WTC11 (cell line): ENCODE measurements around the gene VSIR. TPM values are rescaled to one million over a fixed set of nuclear protein-coding genes. Genes with fewer than 3 reads are reported as not detected.

Source experiments
- ATAC-seq: fragments of 200-7000 bp; cut with Tn5 transposase; 2 replicates; pipeline ENCODE4 v1.10.0; 2021; ENCODE audit warnings: mild to moderate bottlenecking, moderate library complexity
- CTCF ChIA-PET: fragments of 300-600 bp; sonication (Branson Sonifier 250); formaldehyde crosslinking; loops from one replicate; lab custom pipeline; 2021; ENCODE audit warnings: antibody characterized with exemption; lab: Charles Lee
- POLR2A ChIA-PET: fragments of 350-600 bp; sonication (Branson Sonifier 250); formaldehyde crosslinking; loops from one replicate; lab custom pipeline; 2021; ENCODE audit warnings: antibody characterized with exemption; lab: Charles Lee
- DNase-seq: peaks from one replicate; pipeline ENCODE4 v3.0.0; 2021; ENCODE audit warnings: low spot score
- H3K27ac Mint-ChIP-seq: 2 replicates; pipeline ENCODE4 v1.8.0; 2021; ENCODE audit warnings: mixed read lengths
- H3K27me3 Mint-ChIP-seq: 2 replicates; pipeline ENCODE4 v1.8.0; 2021; ENCODE audit warnings: low read depth, mild to moderate bottlenecking, moderate library complexity, mixed read lengths
- H3K36me3 Mint-ChIP-seq: 2 replicates; pipeline ENCODE4 v1.8.0; 2021; ENCODE audit warnings: mixed read lengths
- H3K4me1 Mint-ChIP-seq: 2 replicates; pipeline ENCODE4 v1.8.0; 2022; ENCODE audit warnings: mixed read lengths
- H3K4me3 Mint-ChIP-seq: 2 replicates; pipeline ENCODE4 v1.8.0; 2021; ENCODE audit warnings: mild to moderate bottlenecking, moderate library complexity, mixed read lengths
- H3K9me3 Mint-ChIP-seq: 2 replicates; pipeline ENCODE4 v1.8.0; 2021; ENCODE audit warnings: mixed read lengths
- ATF2 ChIP-seq: sonication (generic); formaldehyde crosslinking; IDR thresholded peaks from 2 replicates; pipeline ENCODE4 v1.8.1; 2022; ENCODE audit warnings: low read depth, missing genetic modification reagents, borderline replicate concordance
- CREM ChIP-seq: sonication (generic); formaldehyde crosslinking; IDR thresholded peaks from 2 replicates; pipeline ENCODE4 v1.8.1; 2022; ENCODE audit warnings: mild to moderate bottlenecking, missing genetic modification reagents, moderate library complexity
- EMX1 ChIP-seq: fragments of 250-450 bp; sonication (Bioruptor Pico); IDR thresholded peaks from 2 replicates; pipeline ENCODE4 v1.8.0; 2021; ENCODE audit warnings: mild to moderate bottlenecking
- ESRRA ChIP-seq: sonication (generic); formaldehyde crosslinking; IDR thresholded peaks from 2 replicates; pipeline ENCODE4 v1.8.1; 2022; ENCODE audit warnings: mild to moderate bottlenecking, missing genetic modification reagents, borderline replicate concordance
- ETV6 ChIP-seq: sonication (generic); formaldehyde crosslinking; IDR thresholded peaks from 2 replicates; pipeline ENCODE4 v1.8.1; 2022; ENCODE audit warnings: mild to moderate bottlenecking, missing genetic modification reagents
- GRHL2 ChIP-seq: fragments of 250-450 bp; sonication (Bioruptor Pico); IDR thresholded peaks from 2 replicates; pipeline ENCODE4 v1.8.0; 2022; ENCODE audit warnings: mild to moderate bottlenecking, moderate library complexity; ENCODE audit not compliant: insufficient replicate concordance, severe bottlenecking
- GTF2I ChIP-seq: fragments of 250-450 bp; sonication (Bioruptor Pico); conservative IDR thresholded peaks from 2 replicates; pipeline ENCODE4 v1.4.0; 2021; ENCODE audit warnings: mild to moderate bottlenecking
- IRF2 ChIP-seq: sonication (generic); formaldehyde crosslinking; IDR thresholded peaks from 2 replicates; pipeline ENCODE4 v1.8.0; 2022; ENCODE audit warnings: low read depth, missing genetic modification reagents, borderline replicate concordance
- MLX ChIP-seq: sonication (generic); formaldehyde crosslinking; IDR thresholded peaks from 2 replicates; pipeline ENCODE4 v1.8.1; 2023; ENCODE audit warnings: mild to moderate bottlenecking, missing genetic modification reagents, moderate library complexity
- MYBL2 ChIP-seq: sonication (generic); formaldehyde crosslinking; IDR thresholded peaks from 2 replicates; pipeline ENCODE4 v1.8.1; 2023; ENCODE audit warnings: mild to moderate bottlenecking, moderate library complexity, missing genetic modification reagents
- TEAD1 ChIP-seq: sonication (generic); formaldehyde crosslinking; IDR thresholded peaks from 2 replicates; pipeline ENCODE4 v1.8.0; 2022; ENCODE audit warnings: mild to moderate bottlenecking, missing genetic modification reagents
- TEAD4 ChIP-seq: sonication (generic); formaldehyde crosslinking; IDR thresholded peaks from 2 replicates; pipeline ENCODE4 v1.8.0; 2022; ENCODE audit warnings: mild to moderate bottlenecking, missing genetic modification reagents
- ZBTB21 ChIP-seq: sonication (generic); formaldehyde crosslinking; IDR thresholded peaks from 2 replicates; pipeline ENCODE4 v1.8.1; 2023; ENCODE audit warnings: mild to moderate bottlenecking, missing genetic modification reagents, borderline replicate concordance
- ZNF263 ChIP-seq: sonication (generic); formaldehyde crosslinking; IDR thresholded peaks from 2 replicates; pipeline ENCODE4 v1.8.1; 2022; ENCODE audit warnings: low read depth, mild to moderate bottlenecking, moderate library complexity, missing genetic modification reagents
- ZNF396 ChIP-seq: fragments of 250-450 bp; sonication (Bioruptor Pico); IDR thresholded peaks from 2 replicates; pipeline ENCODE4 v1.8.0; 2021; ENCODE audit warnings: mild to moderate bottlenecking, moderate library complexity, borderline replicate concordance
- total RNA-seq: library from RNA; stranded (reverse); gene quantifications from 3 replicates; pipeline ENCODE4 v1.2.3, GENCODE V29; 2021
- TF ChIP-seq, protein P1 (sequence below): fragments of 250-450 bp; sonication (Bioruptor Pico); conservative IDR thresholded peaks from 2 replicates; pipeline ENCODE4 v1.9.0; 2021; ENCODE audit warnings: mild to moderate bottlenecking

VSIR gene
- total RNA-seq, 1 experiment from 2014 or later: 0.74 TPM

DNA sequence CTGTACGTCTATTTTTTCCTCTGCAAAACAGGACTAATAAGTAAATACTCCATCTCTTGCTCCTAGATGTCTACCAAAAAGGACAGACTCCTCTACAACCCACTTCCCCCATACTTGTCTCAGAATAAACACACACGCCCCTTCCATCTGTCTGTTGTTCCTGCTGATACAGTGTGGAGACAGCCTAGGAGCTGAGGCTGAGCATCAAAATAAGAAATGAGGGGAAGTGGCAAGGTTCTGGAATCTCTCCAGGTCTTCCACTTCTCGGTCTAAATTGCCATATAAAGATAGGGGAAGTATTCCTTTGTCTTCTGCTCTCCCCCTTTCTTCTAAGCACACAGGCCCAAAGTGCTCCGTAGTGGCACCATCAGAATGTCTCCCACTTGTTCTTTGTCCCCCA lies 30.8 kb upstream of the VSIR start (continued):
- TF ChIP-seq, protein P1, sequence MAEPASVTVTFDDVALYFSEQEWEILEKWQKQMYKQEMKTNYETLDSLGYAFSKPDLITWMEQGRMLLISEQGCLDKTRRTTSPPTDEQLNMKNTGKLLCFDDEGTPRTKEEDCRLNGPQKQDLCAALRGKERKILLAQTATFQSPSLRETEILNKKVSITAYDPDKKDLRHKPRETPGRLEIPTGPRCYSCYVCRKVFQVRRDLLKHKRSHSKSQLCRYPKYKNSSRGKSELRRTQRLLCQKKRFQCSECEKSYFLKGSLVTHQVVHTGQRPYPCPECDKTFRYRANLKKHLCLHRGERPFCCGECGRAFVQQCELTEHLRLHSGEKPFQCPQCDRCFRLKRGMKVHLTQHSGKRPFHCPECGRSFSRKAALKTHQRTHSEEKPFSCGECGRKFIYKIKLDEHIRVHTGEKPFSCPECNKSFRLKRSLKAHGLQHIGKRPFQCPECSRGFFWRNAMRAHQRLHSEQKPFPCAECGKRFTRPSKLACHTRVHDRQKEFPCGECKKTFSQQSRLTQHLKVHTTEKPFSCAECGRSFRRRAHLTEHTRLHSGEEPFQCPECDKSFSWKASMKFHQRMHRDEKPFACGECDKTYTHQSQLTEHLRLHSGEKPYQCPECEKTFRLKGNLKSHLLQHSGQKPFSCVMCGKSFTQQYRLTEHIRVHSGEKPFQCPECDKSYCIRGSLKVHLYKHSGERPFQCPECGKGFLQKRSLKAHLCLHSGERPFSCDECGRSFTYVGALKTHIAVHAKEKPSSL (CRISPR knock-in tag): no peak
- TF ChIP-seq TEAD1 (CRISPR knock-in tag): no peak
- no peak for TF ChIP-seq ESRRA (CRISPR knock-in tag)
- no peak for TF ChIP-seq ATF2 (CRISPR knock-in tag)
- no peak for TF ChIP-seq EMX1

- POLR2A ChIA-PET: no interaction called here
- H3K27me3 Mint-ChIP-seq: peaks cover 18% of the 10 kb centered on the region
- CTCF ChIA-PET: interaction anchor here (0.5 to 1.0 kb wide), 3 partner anchors 26 to 316 kb away, joined by 3 to 5 read pairs (median 4); no protein-coding TSS in a partner anchor
- TF ChIP-seq MYBL2 (CRISPR knock-in tag): no peak
- TF ChIP-seq MLX (CRISPR knock-in tag): no peak
- no peak for TF ChIP-seq IRF2 (CRISPR knock-in tag)
- TF ChIP-seq ETV6 (CRISPR knock-in tag): no peak
- DNase-seq (no peak), ATAC-seq (no peak)
- no peaks in the 10 kb centered on the region for H3K9me3 Mint-ChIP-seq
- H3K36me3 Mint-ChIP-seq: no peaks in the 10 kb centered on the region
- H3K4me1 Mint-ChIP-seq: peaks cover 3% of the 10 kb centered on the region
- H3K4me3 Mint-ChIP-seq: no peak overlapping the region
- H3K27ac Mint-ChIP-seq: no peak overlapping the region
Observed at GRCh38 chr10:71802715-71803488, 29.6 kb upstream of the VSIR start.

DNA sequence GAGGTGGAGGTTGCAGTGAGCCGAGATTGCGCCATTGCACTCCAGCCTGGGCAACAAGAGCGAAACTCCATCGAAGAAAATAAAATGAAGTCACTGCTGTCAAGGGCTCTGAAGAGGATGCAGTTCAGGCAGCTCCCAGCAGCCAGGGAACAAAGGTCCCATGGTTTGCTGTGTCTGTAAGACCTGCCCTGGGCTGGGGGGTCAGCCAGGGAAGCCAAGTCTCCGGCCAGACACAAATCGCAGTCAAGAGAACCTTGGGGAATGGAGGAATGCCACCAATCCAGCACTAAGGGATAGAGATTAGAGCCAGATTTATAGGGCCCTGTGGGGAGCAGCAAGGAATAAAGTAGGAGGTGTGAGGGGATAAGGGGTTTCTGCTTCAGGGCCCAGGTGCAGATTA lies 28.9 kb upstream of the VSIR start:
- ChIA-PET POLR2A (no interaction called here), CTCF (no interaction called here)
- H3K4me3 Mint-ChIP-seq: no peak overlapping the region

DNA sequence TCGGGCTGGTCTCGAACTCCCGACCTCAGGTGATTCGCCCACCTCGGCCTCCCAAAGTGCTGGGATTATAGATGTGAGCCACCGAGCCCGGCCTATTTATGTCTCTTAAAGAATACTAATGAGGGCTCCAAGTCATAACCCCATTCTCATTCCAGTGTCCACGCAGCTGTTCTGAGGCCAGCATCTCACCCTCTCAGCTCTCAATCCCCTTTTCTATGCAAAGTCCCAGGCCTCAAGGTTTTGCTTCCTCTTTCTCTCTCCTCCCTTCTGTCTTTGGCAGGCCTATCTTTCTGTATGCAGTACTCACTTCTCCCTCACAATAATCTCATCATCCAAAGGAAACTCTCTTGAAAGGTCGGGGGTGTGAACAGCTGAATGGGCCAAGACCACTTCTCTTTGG lies 28.0 kb upstream of the VSIR start:
- Mint-ChIP-seq H3K9me3 (no peaks in the 10 kb centered on the region), H3K4me3 (no peak overlapping the region), H3K27ac (no peak overlapping the region), H3K4me1 (peaks cover 3% of the 10 kb centered on the region), H3K36me3 (no peaks in the 10 kb centered on the region), H3K27me3 (peaks cover 18% of the 10 kb centered on the region)
- no peak for ATAC-seq
- no peak for DNase-seq
- TF ChIP-seq CREM (CRISPR knock-in tag) (no peak), GTF2I (no peak)
- POLR2A ChIA-PET: no interaction called here
- CTCF ChIA-PET: no interaction called here

More for the DNA sequence above, 28.9 kb upstream of the VSIR start:
- Mint-ChIP-seq H3K9me3 (no peaks in the 10 kb centered on the region), H3K4me1 (peaks cover 3% of the 10 kb centered on the region), H3K27me3 (peaks cover 18% of the 10 kb centered on the region), H3K36me3 (no peaks in the 10 kb centered on the region), H3K27ac (no peak overlapping the region)
- no peak for DNase-seq
- no peak for TF ChIP-seq ZBTB21
- TF ChIP-seq TEAD4: no peak
- TF ChIP-seq ZNF396 (CRISPR knock-in tag): no peak
- no peak for TF ChIP-seq ZNF263 (CRISPR knock-in tag)
- no peak for TF ChIP-seq GRHL2
- no peak for ATAC-seq
